SK-N-SH (cell line): ENCODE measurements around the gene HLA-DQA1.

Experiments used
- CTCF ChIP-seq: fragments of 200-600 bp; sonication (generic); IDR thresholded peaks from 2 replicates; pipeline ENCODE4 v1.6.1; 2017; ENCODE audit warnings: antibody characterized with exemption, mild to moderate bottlenecking, moderate library complexity
- FOXM1 ChIP-seq: IDR thresholded peaks from 2 replicates; pipeline ENCODE4 v1.4.0; 2012; ENCODE audit warnings: low read depth, mild to moderate bottlenecking

- no peak for TF ChIP-seq FOXM1
- no peak for TF ChIP-seq CTCF
Observed at GRCh38 chr6:32588156-32588555, 49.0 kb upstream of the HLA-DQA1 start.
